ENCODE data around the gene KLKB1.

- TF ChIP-seq, protein P1, sequence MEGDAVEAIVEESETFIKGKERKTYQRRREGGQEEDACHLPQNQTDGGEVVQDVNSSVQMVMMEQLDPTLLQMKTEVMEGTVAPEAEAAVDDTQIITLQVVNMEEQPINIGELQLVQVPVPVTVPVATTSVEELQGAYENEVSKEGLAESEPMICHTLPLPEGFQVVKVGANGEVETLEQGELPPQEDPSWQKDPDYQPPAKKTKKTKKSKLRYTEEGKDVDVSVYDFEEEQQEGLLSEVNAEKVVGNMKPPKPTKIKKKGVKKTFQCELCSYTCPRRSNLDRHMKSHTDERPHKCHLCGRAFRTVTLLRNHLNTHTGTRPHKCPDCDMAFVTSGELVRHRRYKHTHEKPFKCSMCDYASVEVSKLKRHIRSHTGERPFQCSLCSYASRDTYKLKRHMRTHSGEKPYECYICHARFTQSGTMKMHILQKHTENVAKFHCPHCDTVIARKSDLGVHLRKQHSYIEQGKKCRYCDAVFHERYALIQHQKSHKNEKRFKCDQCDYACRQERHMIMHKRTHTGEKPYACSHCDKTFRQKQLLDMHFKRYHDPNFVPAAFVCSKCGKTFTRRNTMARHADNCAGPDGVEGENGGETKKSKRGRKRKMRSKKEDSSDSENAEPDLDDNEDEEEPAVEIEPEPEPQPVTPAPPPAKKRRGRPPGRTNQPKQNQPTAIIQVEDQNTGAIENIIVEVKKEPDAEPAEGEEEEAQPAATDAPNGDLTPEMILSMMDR (IDR thresholded peaks at IDR 0.05), result no peak
- TF ChIP-seq POLR2A (IDR thresholded peaks at IDR 0.05), result no peak
These were observed 35.2 kb upstream of the KLKB1 start for GRCh38 chr4:186192066-186192612.

Data from right lobe of liver (tissue), 4 donors.